Activated B cell treated with CpG ODN at 0.5 μM for 24 hours (primary cell): ENCODE results near the gene GABARAP. TPM values are rescaled to one million over a fixed set of nuclear protein-coding genes. Genes with fewer than 3 reads are reported as not detected.

Source experiments
- ATAC-seq: fragments of 200-7000 bp; cut with Tn5 transposase; one replicate; pipeline ENCODE4 v1.10.0; 2021; ENCODE audit warnings: low read depth, mild to moderate bottlenecking, moderate library complexity
- CTCF ChIA-PET: fragments of 350-600 bp; sonication (Branson Sonifier 250); formaldehyde crosslinking; loops from one replicate; lab custom pipeline; 2021; ENCODE audit warnings: antibody characterized with exemption; lab: Charles Lee
- POLR2A ChIA-PET: fragments of 350-600 bp; sonication (Branson Sonifier 250); formaldehyde crosslinking; loops from one replicate; lab custom pipeline; 2021; ENCODE audit warnings: antibody characterized with exemption; lab: Charles Lee
- DNase-seq: peaks from one replicate; pipeline ENCODE4 v3.0.0; 2022
- H3K27ac Mint-ChIP-seq: one replicate; pipeline ENCODE4 v1.8.0; 2020; ENCODE audit warnings: mixed read lengths
- H3K27me3 Mint-ChIP-seq: one replicate; pipeline ENCODE4 v1.8.0; 2021; ENCODE audit warnings: mixed read lengths
- H3K36me3 Mint-ChIP-seq: one replicate; pipeline ENCODE4 v1.8.0; 2021; ENCODE audit warnings: low read depth, mixed read lengths
- H3K4me1 Mint-ChIP-seq: one replicate; pipeline ENCODE4 v1.8.0; 2021; ENCODE audit warnings: mixed read lengths
- H3K4me3 Mint-ChIP-seq: one replicate; pipeline ENCODE4 v1.8.0; 2020; ENCODE audit warnings: mild to moderate bottlenecking, mixed read lengths
- H3K9me3 Mint-ChIP-seq: one replicate; pipeline ENCODE4 v1.8.0; 2020; ENCODE audit warnings: mixed read lengths
- CTCF ChIP-seq: fragments of 200-600 bp; IDR thresholded peaks from one replicate; pipeline ENCODE4 v1.8.0; 2022; ENCODE audit warnings: antibody characterized with exemption, mild to moderate bottlenecking
- intact Hi-C: fragments of 100-400 bp; cut with micrococcal nuclease; formaldehyde crosslinking; loops from one replicate; pipeline ENCODE4 v1.15.1; 2024
- total RNA-seq: library from RNA; stranded (reverse); gene quantifications from 2 replicates; pipeline ENCODE4 v1.2.3, GENCODE V29; 2022

Gene GABARAP
- total RNA-seq, 1 donor from 2014 or later = 291 TPM

GRCh38 chr17:7281953-7282751 is 39.9 kb upstream of the GABARAP start:
- no peak overlapping the region for H3K27ac Mint-ChIP-seq
- TF ChIP-seq CTCF = no peak
- H3K27me3 Mint-ChIP-seq = peaks cover 22% of the 10 kb centered on the region
- ChIA-PET POLR2A (interaction anchor here (0.6 to 2.2 kb wide), 9 partner anchors 33 to 405 kb away, joined by 3 to 9 read pairs (median 5); partner anchors contain the start of genes ACAP1, GPS2, NEURL4 and TMEM102), CTCF (interaction anchor here (1.3 to 4.5 kb wide), 5 partner anchors 14 to 278 kb away, joined by 3 to 38 read pairs (median 4); no protein-coding TSS in a partner anchor)
- H3K4me3 Mint-ChIP-seq = peak overlapping the region; percentile 82
- DNase-seq (no peak), ATAC-seq (no peak)
- H3K36me3 Mint-ChIP-seq = no peaks in the 10 kb centered on the region
- H3K4me1 Mint-ChIP-seq = peaks cover 14% of the 10 kb centered on the region
- no peaks in the 10 kb centered on the region for H3K9me3 Mint-ChIP-seq
- intact Hi-C loops = loop anchor here (1.0 to 5.0 kb wide), 5 partner anchors 25 to 235 kb away; partner anchors contain the start of genes EIF5A, NEURL4 and POLR2A

DNA sequence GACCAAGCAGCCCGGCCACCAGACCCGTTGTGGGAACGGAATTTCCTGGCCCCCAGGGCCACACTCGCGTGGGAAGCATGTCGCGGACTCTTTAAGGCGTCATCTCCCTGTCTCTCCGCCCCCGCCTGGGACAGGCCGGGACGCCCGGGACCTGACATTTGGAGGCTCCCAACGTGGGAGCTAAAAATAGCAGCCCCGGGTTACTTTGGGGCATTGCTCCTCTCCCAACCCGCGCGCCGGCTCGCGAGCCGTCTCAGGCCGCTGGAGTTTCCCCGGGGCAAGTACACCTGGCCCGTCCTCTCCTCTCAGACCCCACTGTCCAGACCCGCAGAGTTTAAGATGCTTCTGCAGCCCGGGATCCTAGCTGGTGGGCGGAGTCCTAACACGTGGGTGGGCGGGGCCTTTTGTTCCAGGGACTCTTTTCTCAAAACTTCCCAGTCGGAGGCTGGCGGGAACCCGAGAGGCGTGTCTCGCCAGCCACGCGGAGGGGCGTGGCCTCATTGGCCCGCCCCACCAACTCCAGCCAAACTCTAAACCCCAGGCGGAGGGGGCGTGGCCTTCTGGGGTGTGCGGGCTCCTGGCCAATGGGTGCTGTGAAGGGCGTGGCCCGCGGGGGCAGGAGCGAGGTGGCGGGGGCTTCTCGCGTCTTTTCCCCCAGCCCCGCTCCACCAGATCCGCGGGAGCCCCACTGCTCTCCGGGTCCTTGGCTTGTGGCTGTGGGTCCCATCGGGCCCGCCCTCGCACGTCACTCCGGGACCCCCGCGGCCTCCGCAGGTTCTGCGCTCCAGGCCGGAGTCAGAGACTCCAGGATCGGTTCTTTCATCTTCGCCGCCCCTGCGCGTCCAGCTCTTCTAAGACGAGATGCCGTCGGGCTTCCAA is 39.1 kb upstream of the GABARAP start, which contains the start of gene SLC2A4:
TSS of gene SLC2A4 (plus strand) at position 645 of the 879 bp plus-strand sequence. CDS start at position 862, 217 bp downstream.
- Mint-ChIP-seq H3K27ac (peak within 1 kb of the TSS; percentile 77), H3K27me3 (peaks cover 17% of the 10 kb centered on the region), H3K9me3 (no peaks in the 10 kb centered on the region), H3K4me3 (peak within 1 kb of the TSS; percentile 82), H3K36me3 (no peaks in the 10 kb centered on the region), H3K4me1 (peaks cover 14% of the 10 kb centered on the region)
- CTCF ChIA-PET = interaction anchor here (0.8 to 4.5 kb wide), 7 partner anchors 11 to 236 kb away, joined by 3 to 38 read pairs (median 3); partner anchors contain the start of gene ACAP1
- intact Hi-C loops = loop anchor here (1.0 to 5.0 kb wide), 5 partner anchors 26 to 234 kb away; partner anchors contain the start of genes EIF5A, NEURL4 and POLR2A
- DNase-seq (peak; percentile 79), ATAC-seq (peak; percentile 82)
- POLR2A ChIA-PET = interaction anchor here (0.5 to 2.2 kb wide), 16 partner anchors 15 to 303 kb away, joined by 3 to 14 read pairs (median 5); partner anchors contain the start of genes ACAP1, GPS2, NEURL4 and PHF23
- no peak for TF ChIP-seq CTCF

- intact Hi-C loops = loop anchor here (1.0 to 5.0 kb wide), 14 partner anchors 16 to 408 kb away; partner anchors contain the start of genes EIF5A, ELP5, NEURL4 and POLR2A
Measured at GRCh38 chr17:7280519-7281073, 38.3 kb upstream of the GABARAP start.

GRCh38 chr17:7279448-7279847 is 37.2 kb upstream of the GABARAP start:
- TF ChIP-seq CTCF = no peak
- Mint-ChIP-seq H3K4me3 (no peak overlapping the region), H3K27me3 (peaks cover 12% of the 10 kb centered on the region), H3K9me3 (no peaks in the 10 kb centered on the region), H3K4me1 (peaks cover 14% of the 10 kb centered on the region), H3K27ac (no peak overlapping the region), H3K36me3 (no peaks in the 10 kb centered on the region)
- intact Hi-C loops = no loop called here
- ChIA-PET POLR2A (interaction anchor here (0.7 kb wide), 1 partner anchor 14 kb away, joined by 3 read pairs; no protein-coding TSS in a partner anchor), CTCF (interaction anchor here (0.6 to 1.4 kb wide), 2 partner anchors 12 to 409 kb away, joined by 3 to 4 read pairs; partner anchors contain the start of gene WRAP53)
- DNase-seq = no peak
- no peak for ATAC-seq

More at GRCh38 chr17:7280519-7281073, 38.3 kb upstream of the GABARAP start:
- POLR2A ChIA-PET = interaction anchor here (0.5 to 2.2 kb wide), 13 partner anchors 16 to 304 kb away, joined by 3 to 14 read pairs (median 5); partner anchors contain the start of genes GPS2, NEURL4, PHF23 and POLR2A
- Mint-ChIP-seq H3K36me3 (no peaks in the 10 kb centered on the region), H3K4me3 (peak overlapping the region; percentile 82), H3K27me3 (peaks cover 12% of the 10 kb centered on the region), H3K9me3 (no peaks in the 10 kb centered on the region), H3K27ac (peak overlapping the region; percentile 77), H3K4me1 (peaks cover 14% of the 10 kb centered on the region)
- TF ChIP-seq CTCF = peak; percentile 42
- ATAC-seq (peak; percentile 83), DNase-seq (peak; percentile 82)
- CTCF ChIA-PET = interaction anchor here (0.6 to 4.5 kb wide), 12 partner anchors 13 to 235 kb away, joined by 3 to 38 read pairs (median 4); partner anchors contain the start of genes ACAP1 and TMEM102
